Panc1 (cell line): ENCODE results near the gene DLG5. TPM values are rescaled to one million over a fixed set of nuclear protein-coding genes. Genes with fewer than 3 reads are reported as not detected.
"Not testable (repeated sequence)": the region's sequence is repeated elsewhere in the genome, so short reads cannot be mapped to it uniquely, and the experiment has no call there.

Experiments
- ATAC-seq: fragments of 200-7000 bp; cut with Tn5 transposase; 2 replicates; pipeline ENCODE4 v1.9.1; 2020; ENCODE audit warnings: mild to moderate bottlenecking, moderate library complexity
- BruUV-seq: library from RNA; stranded (reverse); fragments of 400-500 nt; replicated peaks from 2 replicates; lab custom pipeline; 2021; lab: Mats Ljungman, UMichigan
- CTCF ChIA-PET: fragments of 300-600 bp; sonication (Branson Sonifier 250); formaldehyde crosslinking; loops from one replicate; lab custom pipeline; 2022; ENCODE audit warnings: antibody characterized with exemption; lab: Charles Lee
- POLR2A ChIA-PET: fragments of 300-600 bp; sonication (Branson Sonifier 250); formaldehyde crosslinking; loops from one replicate; lab custom pipeline; 2022; ENCODE audit warnings: antibody characterized with exemption; lab: Charles Lee
- DNase-seq: peaks from one replicate; pipeline ENCODE4 v3.0.0-alpha.2; 2010; ENCODE audit warnings: low read depth, low spot score
- H3K27ac ChIP-seq: 2 replicates; pipeline ENCODE4 v1.5.1; 2011; ENCODE audit warnings: mild to moderate bottlenecking, low read length, inconsistent platforms
- H3K27me3 ChIP-seq: fragments of 200-500 bp; sonication (Bioruptor generic); 2 replicates; pipeline ENCODE4 v1.6.0; 2014; ENCODE audit warnings: low read length, inconsistent platforms; ENCODE audit not compliant: control insufficient read depth, insufficient read depth
- H3K36me3 ChIP-seq: fragments of 200-500 bp; sonication (Bioruptor generic); 2 replicates; pipeline ENCODE4 v1.5.1; 2014; ENCODE audit warnings: inconsistent platforms, mild to moderate bottlenecking, low read length, moderate library complexity; ENCODE audit not compliant: control insufficient read depth, insufficient read depth
- H3K4me1 ChIP-seq: 2 replicates; pipeline ENCODE4 v1.5.1; 2011; ENCODE audit warnings: inconsistent platforms, mild to moderate bottlenecking, low read length, moderate library complexity; ENCODE audit not compliant: control insufficient read depth, insufficient read depth
- H3K4me3 ChIP-seq, 2 experiments: 2 replicates each; pipeline ENCODE4 v1.5.1; 2011 to 2012; ENCODE audit warnings: low read depth in 2 of 2, low read length in 2 of 2, mild to moderate bottlenecking in 2 of 2, inconsistent platforms in 1 of 2, moderate library complexity in 1 of 2
- H3K9me3 ChIP-seq: fragments of 200-500 bp; sonication (Bioruptor generic); 2 replicates; pipeline ENCODE4 v1.5.1; 2014; ENCODE audit warnings: low read depth, mild to moderate bottlenecking, inconsistent platforms, low read length, moderate library complexity; ENCODE audit not compliant: control insufficient read depth, insufficient read depth
- CTCF ChIP-seq: fragments of 450-650 bp; IDR thresholded peaks from 2 replicates; pipeline ENCODE4 v1.5.1; 2017; ENCODE audit warnings: mild to moderate bottlenecking
- POLR2AphosphoS5 ChIP-seq: IDR thresholded peaks from 2 replicates; pipeline ENCODE4 v1.6.1; 2012; ENCODE audit warnings: mild to moderate bottlenecking, low read depth, low read length, moderate library complexity
- REST ChIP-seq, 2 experiments: IDR thresholded peaks; 2 replicates each; pipeline ENCODE4 v1.6.1; 2011 to 2012; ENCODE audit warnings: low read depth in 2 of 2, control low read depth in 1 of 2, low read length in 1 of 2, mild to moderate bottlenecking in 1 of 2, moderate library complexity in 1 of 2; ENCODE audit not compliant: insufficient read depth in 1 of 2
- SIN3A ChIP-seq: IDR thresholded peaks from 2 replicates; pipeline ENCODE4 v1.6.1; 2012; ENCODE audit warnings: low read depth, mild to moderate bottlenecking, low read length, moderate library complexity, borderline replicate concordance; ENCODE audit not compliant: insufficient read depth
- TCF7L2 ChIP-seq: IDR thresholded peaks from 2 replicates; pipeline ENCODE4 v1.6.1; 2011; ENCODE audit warnings: mild to moderate bottlenecking, low read depth, low read length, inconsistent platforms
- in situ Hi-C: cut with HindIII; loops from 2 replicates; pipeline ENCODE4 v1.10.0; 2016; ENCODE audit warnings: low sequenced_read_pairs, low pct_unique_long_range_greater_than_20kb
- intact Hi-C: fragments of 100-400 bp; cut with micrococcal nuclease; formaldehyde crosslinking; loops from one replicate; pipeline ENCODE4 v1.10.0; 2022; ENCODE audit not compliant: unreplicated experiment
- total RNA-seq: library from RNA; stranded (reverse); gene quantifications from one replicate; pipeline ENCODE4 v1.2.1, GENCODE V29; 2021; ENCODE audit not compliant: unreplicated experiment

DLG5 gene
- total RNA-seq, 1 experiment from 2014 or later, result 85.6 TPM

GRCh38 chr10:77773631-77774426 lies 152.7 kb downstream of the DLG5 start:
- Histone ChIP-seq H3K9me3 (peaks cover 9% of the 10 kb centered on the region; the same call in 1 of the 2 replicates), H3K36me3 (no peaks in the 10 kb centered on the region), H3K4me3 (no peak overlapping the region), H3K27me3 (no peaks in the 10 kb centered on the region), H3K4me1 (no peaks in the 10 kb centered on the region), H3K27ac (no peak overlapping the region)
- ChIA-PET CTCF (no interaction called here), POLR2A (no interaction called here)
- in situ Hi-C loops (no loop called here), intact Hi-C loops (no loop called here)
- DNase-seq (no peak), ATAC-seq (no peak)
- BruUV-seq, result no TSS peak
- TF ChIP-seq POLR2AphosphoS5, result no peak

GRCh38 chr10:77772852-77773600 lies 153.5 kb downstream of the DLG5 start:
- DNase-seq, H3K27me3 ChIP-seq, BruUV-seq, ATAC-seq, H3K36me3 ChIP-seq, H3K27ac ChIP-seq, intact Hi-C loops, H3K4me1 ChIP-seq, in situ Hi-C loops, POLR2A ChIA-PET, H3K4me3 ChIP-seq, H3K9me3 ChIP-seq: not testable (repeated sequence)
- CTCF ChIA-PET, result interaction anchor here (1.2 kb wide), 1 partner anchor 62 kb away, joined by 4 read pairs; no protein-coding TSS in a partner anchor

GRCh38 chr10:77771851-77772250 lies 154.7 kb downstream of the DLG5 start:
- no peaks in the 10 kb centered on the region for H3K4me1 ChIP-seq
- no peaks in the 10 kb centered on the region for H3K36me3 ChIP-seq
- DNase-seq (no peak), ATAC-seq (no peak)
- TF ChIP-seq TCF7L2, result no peak
- TF ChIP-seq CTCF, result no peak
- no peak for TF ChIP-seq POLR2AphosphoS5
- no peak for TF ChIP-seq SIN3A
- no peak for TF ChIP-seq REST (IDR thresholded peaks at IDR 0.05; ENCODE audit: insufficient read depth in 1 of 2, low read depth in 2 of 2, low read length in 1 of 2)
- no peaks in the 10 kb centered on the region for H3K27me3 ChIP-seq
- intact Hi-C loops (no loop called here), in situ Hi-C loops (no loop called here)
- no peak overlapping the region for H3K27ac ChIP-seq
- H3K4me3 ChIP-seq, result no peak overlapping the region
- no TSS peak for BruUV-seq
- H3K9me3 ChIP-seq, result no peaks in the 10 kb centered on the region
- POLR2A ChIA-PET, result no interaction called here
- CTCF ChIA-PET, result interaction anchor here (0.7 to 1.2 kb wide), 2 partner anchors 60 to 611 kb away, joined by 4 to 10 read pairs; no protein-coding TSS in a partner anchor
